ENCODE data around the gene CD38. TPM values are rescaled to one million over a fixed set of nuclear protein-coding genes. Genes with fewer than 3 reads are reported as not detected.

CD38 gene
- total RNA-seq, 1 experiment from 2014 or later: not detected

GRCh38 chr4:15776871-15777648, 1.1 kb upstream of the CD38 start:
- CTCF ChIA-PET: no interaction called here
- TF ChIP-seq EZH2 (IDR thresholded peaks at IDR 0.05; ENCODE audit: borderline replicate concordance, low read depth, low read length, poor library complexity, severe bottlenecking): no peak
- H3K27ac ChIP-seq (ENCODE audit: low read depth, low read length, poor library complexity, severe bottlenecking): no peak overlapping the region
- no peaks in the 10 kb centered on the region for H3K4me1 ChIP-seq (ENCODE audit: insufficient read depth, low read length, poor library complexity, severe bottlenecking)
- no peak overlapping the region for H3K4me3 ChIP-seq (ENCODE audit: low read depth, low read length, poor library complexity, severe bottlenecking)
- peak; percentile 17 for DNase-seq (ENCODE audit: low spot score)
- no TSS peak for BruUV-seq (replicated peaks)
- POLR2A ChIA-PET (ENCODE audit: low non-redundant PET): no interaction called here
- H3K27me3 ChIP-seq (replicated peaks; ENCODE audit: insufficient read depth, low read depth, low read length, poor library complexity): peaks cover 16% of the 10 kb centered on the region
- H3K36me3 ChIP-seq (ENCODE audit: insufficient read depth, low read length, poor library complexity, severe bottlenecking): no peaks in the 10 kb centered on the region
- no peaks in the 10 kb centered on the region for H3K9me3 ChIP-seq (ENCODE audit: low read depth, low read length, poor library complexity, severe bottlenecking)
- intact Hi-C loops (cut with micrococcal nuclease; ENCODE audit: unreplicated experiment): no loop called here

DNA sequence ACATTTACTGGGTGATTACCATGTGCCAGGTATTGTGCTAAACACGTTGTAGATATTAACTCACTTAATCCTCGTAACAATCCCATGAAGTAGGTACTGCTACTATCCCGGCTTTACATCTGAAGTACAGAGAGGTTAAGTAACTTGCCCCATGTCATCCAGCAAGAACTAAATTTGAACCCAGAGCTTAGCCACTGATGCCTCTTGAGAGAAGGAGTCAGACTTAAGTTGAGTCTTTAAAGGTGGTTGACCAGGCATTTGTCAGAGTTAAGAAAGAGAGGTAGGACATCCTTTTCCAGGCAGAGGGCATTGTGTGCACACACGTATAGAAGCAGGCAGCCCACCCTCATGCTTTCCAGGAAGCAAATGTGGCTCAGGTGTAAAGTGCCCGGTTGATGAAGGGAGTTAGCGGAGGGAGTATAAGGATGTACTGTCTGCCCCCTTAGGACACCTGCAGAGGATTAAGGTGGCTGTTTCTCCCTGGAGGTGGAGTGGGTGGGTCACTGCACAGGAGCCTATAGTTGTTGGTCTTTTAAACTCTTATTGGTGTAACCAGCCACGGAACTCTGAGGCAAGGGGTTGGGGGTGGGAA, 335 bp upstream of the CD38 start:
- no peak for DNase-seq (ENCODE audit: low spot score)
- CTCF ChIA-PET: no interaction called here
- intact Hi-C loops (cut with micrococcal nuclease; ENCODE audit: unreplicated experiment): no loop called here
- H3K36me3 ChIP-seq (ENCODE audit: insufficient read depth, low read length, poor library complexity, severe bottlenecking): no peaks in the 10 kb centered on the region
- H3K27me3 ChIP-seq (replicated peaks; ENCODE audit: insufficient read depth, low read depth, low read length, poor library complexity): peaks cover 16% of the 10 kb centered on the region
- H3K27ac ChIP-seq (ENCODE audit: low read depth, low read length, poor library complexity, severe bottlenecking): no peak overlapping the region
- H3K4me1 ChIP-seq (ENCODE audit: insufficient read depth, low read length, poor library complexity, severe bottlenecking): no peaks in the 10 kb centered on the region
- POLR2A ChIA-PET (ENCODE audit: low non-redundant PET): no interaction called here
- TF ChIP-seq CTCF (conservative IDR thresholded peaks at IDR 0.05; ENCODE audit: low read depth, low read length): no peak
- no peak for TF ChIP-seq EZH2 (IDR thresholded peaks at IDR 0.05; ENCODE audit: borderline replicate concordance, low read depth, low read length, poor library complexity, severe bottlenecking)
- no TSS peak for BruUV-seq (replicated peaks)
- no peaks in the 10 kb centered on the region for H3K9me3 ChIP-seq (ENCODE audit: low read depth, low read length, poor library complexity, severe bottlenecking)
- no peak overlapping the region for H3K4me3 ChIP-seq (ENCODE audit: low read depth, low read length, poor library complexity, severe bottlenecking)

DNA sequence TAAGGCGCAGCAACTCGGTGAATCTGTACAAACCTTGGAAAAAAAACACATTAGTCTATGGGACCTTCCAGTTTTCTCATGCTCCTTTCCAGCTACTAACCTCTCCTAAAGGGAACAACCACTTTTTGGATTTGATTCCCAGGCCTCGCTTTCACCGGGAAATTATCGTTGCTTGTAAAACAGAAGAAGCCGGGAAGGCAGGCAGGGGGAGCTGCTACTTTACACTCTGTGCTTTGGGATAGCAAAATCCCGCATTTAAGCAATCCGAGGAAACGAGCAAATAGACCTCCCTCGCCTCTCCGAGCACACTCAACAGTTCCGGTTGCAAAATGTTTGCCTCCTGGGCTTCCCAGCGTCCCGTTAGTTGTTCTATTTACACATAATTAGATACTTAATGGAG, 1.2 kb downstream of the CD38 start:
- Histone ChIP-seq H3K4me3 (ENCODE audit: low read depth, low read length, poor library complexity, severe bottlenecking) (peak overlapping the region; percentile 48), H3K36me3 (ENCODE audit: insufficient read depth, low read length, poor library complexity, severe bottlenecking) (no peaks in the 10 kb centered on the region), H3K4me1 (ENCODE audit: insufficient read depth, low read length, poor library complexity, severe bottlenecking) (no peaks in the 10 kb centered on the region), H3K9me3 (ENCODE audit: low read depth, low read length, poor library complexity, severe bottlenecking) (no peaks in the 10 kb centered on the region), H3K27ac (ENCODE audit: low read depth, low read length, poor library complexity, severe bottlenecking) (no peak overlapping the region), H3K27me3 (replicated peaks; ENCODE audit: insufficient read depth, low read depth, low read length, poor library complexity) (peaks cover 11% of the 10 kb centered on the region)
- POLR2A ChIA-PET (ENCODE audit: low non-redundant PET): no interaction called here
- intact Hi-C loops (cut with micrococcal nuclease; ENCODE audit: unreplicated experiment): no loop called here
- peak; percentile 69 for DNase-seq (ENCODE audit: low spot score)
- peak; percentile 56 for TF ChIP-seq CTCF (conservative IDR thresholded peaks at IDR 0.05; ENCODE audit: low read depth, low read length)
- no peak for TF ChIP-seq EZH2 (IDR thresholded peaks at IDR 0.05; ENCODE audit: borderline replicate concordance, low read depth, low read length, poor library complexity, severe bottlenecking)
- CTCF ChIA-PET: interaction anchor here (0.7 kb wide), 1 partner anchor 14 kb away, joined by 4 read pairs; no protein-coding TSS in a partner anchor
- BruUV-seq (replicated peaks): no TSS peak

All from A673 (cell line).